HL-60/S4 (cell line): ENCODE data around the gene DSCAML1.

Experiments
- in situ Hi-C: fragments of 300-500 bp; cut with MboI; formaldehyde crosslinking; loops from 2 replicates; pipeline ENCODE4 v1.14.3; 2022; ENCODE audit warnings: low sequenced_read_pairs

DSCAML1 gene

GRCh38 chr11:117702946-117703598 is 93.9 kb downstream of the DSCAML1 start:
- in situ Hi-C loops: no loop called here

- in situ Hi-C loops: no loop called here
Measured at GRCh38 chr11:117701781-117702180, 95.2 kb downstream of the DSCAML1 start.

GRCh38 chr11:117700551-117700950 is 96.5 kb downstream of the DSCAML1 start:
- in situ Hi-C loops: no loop called here

GRCh38 chr11:117697319-117697718 is 99.7 kb downstream of the DSCAML1 start:
- in situ Hi-C loops: no loop called here

- in situ Hi-C loops: no loop called here
Measured at GRCh38 chr11:117696540-117696939, 100.5 kb downstream of the DSCAML1 start.

- in situ Hi-C loops: no loop called here
Measured at GRCh38 chr11:117693344-117693743, 103.7 kb downstream of the DSCAML1 start.

GRCh38 chr11:117691516-117691915 is 105.5 kb downstream of the DSCAML1 start:
- in situ Hi-C loops: no loop called here

- in situ Hi-C loops: no loop called here
Measured at GRCh38 chr11:117691218-117691514, 105.8 kb downstream of the DSCAML1 start.

GRCh38 chr11:117690484-117691217 is 106.4 kb downstream of the DSCAML1 start:
- in situ Hi-C loops: no loop called here

- in situ Hi-C loops: no loop called here
Measured at GRCh38 chr11:117688255-117688797, 108.7 kb downstream of the DSCAML1 start.

- in situ Hi-C loops: no loop called here
Measured at GRCh38 chr11:117687776-117688175, 109.2 kb downstream of the DSCAML1 start.

- in situ Hi-C loops: no loop called here
Measured at GRCh38 chr11:117686711-117687110, 110.3 kb downstream of the DSCAML1 start.

- in situ Hi-C loops: no loop called here
Measured at GRCh38 chr11:117685566-117685965, 111.5 kb downstream of the DSCAML1 start.

GRCh38 chr11:117684731-117685130 is 112.3 kb downstream of the DSCAML1 start:
- in situ Hi-C loops: no loop called here

GRCh38 chr11:117684111-117684510 is 112.9 kb downstream of the DSCAML1 start:
- in situ Hi-C loops: no loop called here

GRCh38 chr11:117681438-117681837 is 115.6 kb downstream of the DSCAML1 start:
- in situ Hi-C loops: no loop called here

GRCh38 chr11:117679461-117679860 is 117.6 kb downstream of the DSCAML1 start:
- in situ Hi-C loops: no loop called here

- in situ Hi-C loops: no loop called here
Measured at GRCh38 chr11:117678658-117679406, 118.2 kb downstream of the DSCAML1 start.

GRCh38 chr11:117677729-117678310 is 119.2 kb downstream of the DSCAML1 start:
- in situ Hi-C loops: no loop called here

GRCh38 chr11:117676501-117676900 is 120.5 kb downstream of the DSCAML1 start:
- in situ Hi-C loops: no loop called here

- in situ Hi-C loops: no loop called here
Measured at GRCh38 chr11:117673602-117674001, 123.4 kb downstream of the DSCAML1 start.
